Measurements from ENCODE around the gene UNC5C.

UNC5C gene

DNA sequence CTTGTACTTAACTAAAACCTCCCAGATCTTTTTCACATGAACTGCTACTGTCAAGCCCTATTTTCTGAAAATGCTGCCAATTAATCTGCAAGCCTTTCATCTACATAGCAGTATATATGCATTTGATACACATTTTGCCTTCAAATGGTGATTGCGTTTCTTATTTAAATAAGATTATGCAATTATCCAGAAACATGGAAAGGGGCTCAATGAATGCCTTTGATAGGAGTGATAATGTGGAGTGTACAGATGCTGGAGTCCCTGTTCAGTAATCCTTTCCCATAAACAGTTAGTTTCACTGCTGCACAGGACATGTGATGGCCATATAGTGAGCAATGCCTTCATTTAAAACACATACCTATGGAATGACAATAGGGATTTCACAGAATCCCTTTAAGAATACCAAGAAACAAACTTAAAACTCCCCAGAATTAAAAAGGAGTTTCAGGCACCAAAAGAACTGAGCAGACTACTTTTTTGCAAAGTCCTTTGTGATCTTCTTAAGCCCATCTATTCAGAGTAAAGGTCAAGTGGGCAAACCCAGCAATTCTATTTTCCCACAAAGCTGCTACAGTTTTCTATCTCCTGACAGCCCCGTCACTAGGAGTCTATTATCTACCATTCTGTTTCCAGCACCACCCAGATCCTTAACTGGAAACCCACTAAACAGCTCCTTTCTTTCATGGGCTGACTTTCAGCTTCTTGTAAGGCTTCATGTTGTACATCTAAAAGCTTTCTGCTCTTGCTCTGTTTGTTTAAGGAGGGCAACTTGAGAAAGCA, 120.3 kb downstream of the UNC5C start:
- no peak for DNase-seq (ENCODE audit: low read depth)
- in situ Hi-C loops (cut with HindIII; ENCODE audit: low sequenced_read_pairs), result no loop called here
- TF ChIP-seq, protein P1, sequence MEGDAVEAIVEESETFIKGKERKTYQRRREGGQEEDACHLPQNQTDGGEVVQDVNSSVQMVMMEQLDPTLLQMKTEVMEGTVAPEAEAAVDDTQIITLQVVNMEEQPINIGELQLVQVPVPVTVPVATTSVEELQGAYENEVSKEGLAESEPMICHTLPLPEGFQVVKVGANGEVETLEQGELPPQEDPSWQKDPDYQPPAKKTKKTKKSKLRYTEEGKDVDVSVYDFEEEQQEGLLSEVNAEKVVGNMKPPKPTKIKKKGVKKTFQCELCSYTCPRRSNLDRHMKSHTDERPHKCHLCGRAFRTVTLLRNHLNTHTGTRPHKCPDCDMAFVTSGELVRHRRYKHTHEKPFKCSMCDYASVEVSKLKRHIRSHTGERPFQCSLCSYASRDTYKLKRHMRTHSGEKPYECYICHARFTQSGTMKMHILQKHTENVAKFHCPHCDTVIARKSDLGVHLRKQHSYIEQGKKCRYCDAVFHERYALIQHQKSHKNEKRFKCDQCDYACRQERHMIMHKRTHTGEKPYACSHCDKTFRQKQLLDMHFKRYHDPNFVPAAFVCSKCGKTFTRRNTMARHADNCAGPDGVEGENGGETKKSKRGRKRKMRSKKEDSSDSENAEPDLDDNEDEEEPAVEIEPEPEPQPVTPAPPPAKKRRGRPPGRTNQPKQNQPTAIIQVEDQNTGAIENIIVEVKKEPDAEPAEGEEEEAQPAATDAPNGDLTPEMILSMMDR (IDR thresholded peaks at IDR 0.05; ENCODE audit: low read depth, low read length, missing control alignments), result no peak
- H3K4me3 ChIP-seq (ENCODE audit: low read depth, low read length), result no peak overlapping the region

DNA sequence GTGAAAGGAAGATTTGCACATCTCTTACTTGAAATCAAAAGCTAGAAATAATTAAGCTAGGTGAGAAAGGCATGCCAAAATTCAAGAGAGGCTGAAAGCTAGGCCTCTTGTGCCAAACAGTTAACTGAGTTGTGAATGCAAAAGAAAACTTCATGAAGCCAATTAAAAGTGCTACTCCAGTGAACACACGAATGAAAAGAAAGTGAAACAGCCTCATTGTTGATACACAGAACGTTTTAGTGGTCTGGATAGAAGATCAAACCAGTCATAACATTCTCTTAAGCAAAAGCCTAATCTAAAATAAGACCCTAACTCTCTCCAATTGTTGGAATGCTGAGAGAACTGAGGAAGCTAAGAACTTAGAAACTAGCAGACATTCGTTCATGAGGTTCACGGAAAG, 122.3 kb downstream of the UNC5C start:
- H3K4me3 ChIP-seq (ENCODE audit: low read depth, low read length), result no peak overlapping the region
- no peak for DNase-seq (ENCODE audit: low read depth)
- in situ Hi-C loops (cut with HindIII; ENCODE audit: low sequenced_read_pairs), result no loop called here
- TF ChIP-seq, protein P1 (IDR thresholded peaks at IDR 0.05; ENCODE audit: low read depth, low read length, missing control alignments), result no peak

DNA sequence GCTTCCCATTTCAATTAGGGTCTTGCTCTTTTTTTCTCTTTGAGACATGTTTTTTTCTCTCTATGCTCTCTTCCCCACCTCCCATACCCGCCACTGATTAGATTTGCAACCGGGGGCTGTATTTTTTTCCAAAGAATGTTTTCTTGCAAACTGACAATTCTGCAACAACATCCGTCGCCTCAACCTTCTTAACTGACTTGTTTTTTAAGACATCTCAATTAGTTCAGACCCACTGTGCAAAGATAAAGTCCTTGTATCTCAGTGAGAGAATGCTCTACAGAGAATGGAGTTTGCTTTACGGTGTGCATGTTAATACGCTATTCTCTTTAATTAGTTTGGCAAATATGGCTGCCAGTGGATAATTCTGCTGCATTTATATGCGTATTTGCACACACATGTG, 126.3 kb downstream of the UNC5C start:
- in situ Hi-C loops (cut with HindIII; ENCODE audit: low sequenced_read_pairs), result no loop called here

DNA sequence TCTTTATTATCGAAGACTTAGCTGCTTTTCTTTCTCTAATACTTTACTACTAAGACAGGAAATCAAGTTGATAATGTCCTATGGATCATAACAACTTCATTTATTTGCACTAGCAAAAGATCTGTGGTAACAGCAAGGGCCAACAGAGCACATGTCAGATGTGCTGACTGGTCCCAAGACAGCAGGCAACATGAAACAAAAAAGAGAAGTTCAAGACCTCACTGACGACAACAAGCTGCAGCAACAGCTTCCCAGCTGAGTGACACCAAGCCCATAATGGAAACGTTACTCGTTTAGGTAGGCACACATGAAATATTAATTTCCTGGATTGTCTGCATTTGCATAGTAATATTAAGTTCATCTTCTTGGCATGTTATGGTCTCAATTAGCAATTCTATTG, 126.9 kb downstream of the UNC5C start:
- TF ChIP-seq, protein P1 (IDR thresholded peaks at IDR 0.05; ENCODE audit: low read depth, low read length, missing control alignments), result no peak
- no peak for DNase-seq (ENCODE audit: low read depth)
- H3K4me3 ChIP-seq (ENCODE audit: low read depth, low read length), result no peak overlapping the region
- in situ Hi-C loops (cut with HindIII; ENCODE audit: low sequenced_read_pairs), result no loop called here

More for the DNA sequence above, 126.3 kb downstream of the UNC5C start:
- TF ChIP-seq, protein P1 (IDR thresholded peaks at IDR 0.05; ENCODE audit: low read depth, low read length, missing control alignments), result no peak
- H3K4me3 ChIP-seq (ENCODE audit: low read depth, low read length), result no peak overlapping the region
- DNase-seq (ENCODE audit: low read depth), result no peak

DNA sequence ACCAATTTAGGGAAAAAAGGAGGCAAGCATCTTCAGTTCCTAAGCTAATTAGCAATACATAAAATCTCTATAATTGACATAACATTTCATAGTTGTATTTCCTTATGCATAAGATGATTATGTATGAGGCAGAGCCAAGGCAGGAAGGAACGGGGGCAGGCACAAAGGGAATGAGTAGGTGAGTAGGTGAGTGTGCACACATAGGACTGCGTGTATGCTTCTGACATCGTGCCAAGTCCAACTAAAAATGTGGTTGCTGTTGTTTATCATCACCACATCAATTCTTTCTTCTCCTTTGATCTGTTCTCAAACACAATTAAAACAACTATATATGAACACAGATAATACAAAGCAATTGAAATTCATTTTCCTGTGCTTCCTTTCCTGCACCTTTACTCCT, 131.2 kb downstream of the UNC5C start:
- in situ Hi-C loops (cut with HindIII; ENCODE audit: low sequenced_read_pairs), result no loop called here
- DNase-seq (ENCODE audit: low read depth), result no peak
- no peak overlapping the region for H3K4me3 ChIP-seq (ENCODE audit: low read depth, low read length)
- TF ChIP-seq, protein P1 (IDR thresholded peaks at IDR 0.05; ENCODE audit: low read depth, low read length, missing control alignments), result no peak

DNA sequence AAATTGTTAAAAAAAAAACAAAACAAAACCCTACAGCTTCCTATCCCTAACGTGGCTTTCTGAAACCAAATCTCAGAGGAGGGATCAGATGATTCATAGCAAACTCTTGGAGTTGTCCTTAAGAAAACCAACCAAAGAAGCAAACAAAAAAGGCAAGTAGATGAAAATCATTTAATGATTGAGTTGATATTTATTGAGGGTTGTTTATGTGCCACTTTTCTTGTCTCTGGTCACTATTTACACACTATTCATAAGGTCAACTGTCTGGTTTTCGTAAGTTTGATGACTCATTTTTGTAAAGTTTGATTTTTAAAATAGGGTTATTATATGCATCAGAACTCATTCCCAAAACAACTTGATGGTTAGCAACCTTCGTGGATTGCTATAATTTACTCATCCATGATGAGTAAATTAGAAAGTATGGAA, 133.4 kb downstream of the UNC5C start:
- no peak for DNase-seq (ENCODE audit: low read depth)
- H3K4me3 ChIP-seq (ENCODE audit: low read depth, low read length), result no peak overlapping the region
- TF ChIP-seq, protein P1 (IDR thresholded peaks at IDR 0.05; ENCODE audit: low read depth, low read length, missing control alignments), result no peak
- in situ Hi-C loops (cut with HindIII; ENCODE audit: low sequenced_read_pairs), result no loop called here
